CD4-positive, alpha-beta T cell (primary cell): ENCODE measurements around the gene POLR2C. TPM values are rescaled to one million over a fixed set of nuclear protein-coding genes. Genes with fewer than 3 reads are reported as not detected.

ENCODE experiments used
- ATAC-seq: fragments of 200-7000 bp; cut with Tn5 transposase; one replicate; pipeline ENCODE4 v1.10.0; 2022; ENCODE audit warnings: mild to moderate bottlenecking; ENCODE audit not compliant: poor library complexity
- CTCF ChIA-PET: fragments of 350-600 bp; sonication (Branson Sonifier 250); formaldehyde crosslinking; loops from one replicate; lab custom pipeline; 2021; ENCODE audit warnings: antibody characterized with exemption, inconsistent platforms; lab: Charles Lee
- POLR2A ChIA-PET: fragments of 350-600 bp; sonication (Branson Sonifier 250); formaldehyde crosslinking; loops from one replicate; lab custom pipeline; 2021; ENCODE audit warnings: antibody characterized with exemption, inconsistent platforms; lab: Charles Lee
- DNase-seq, 14 experiments: peaks; one replicate each; pipeline ENCODE4 v3.0.0-alpha.2; 2013 to 2020; ENCODE audit warnings: mixed read lengths in 2 of 14
- H3K27ac ChIP-seq, 2 donors: one replicate each; pipeline versions ENCODE4 v1.5.1 to v1.7.0; 2013; ENCODE audit warnings: low read length in 2 of 2, low read depth in 1 of 2, mild to moderate bottlenecking in 1 of 2
- H3K27me3 ChIP-seq, 2 experiments: 1 replicate in 1 of 2; 2 replicates in 1 of 2; pipeline versions ENCODE4 v1.6.1 to v1.7.0; 2013; ENCODE audit warnings: low read length in 2 of 2, control low read depth in 1 of 2, mild to moderate bottlenecking in 1 of 2, moderate library complexity in 1 of 2; ENCODE audit not compliant: insufficient read depth in 2 of 2, control insufficient read depth in 1 of 2
- H3K36me3 ChIP-seq: one replicate; pipeline ENCODE4 v1.6.1; 2013; ENCODE audit warnings: low read length, control low read depth; ENCODE audit not compliant: insufficient read depth
- H3K4me1 ChIP-seq: one replicate; pipeline ENCODE4 v1.6.1; 2013; ENCODE audit warnings: low read length, control low read depth; ENCODE audit not compliant: insufficient read depth
- H3K4me3 ChIP-seq: one replicate; pipeline ENCODE4 v1.5.1; 2013; ENCODE audit warnings: mild to moderate bottlenecking, low read length, moderate library complexity
- H3K9me3 ChIP-seq, 2 experiments: 1 replicate in 1 of 2; 2 replicates in 1 of 2; pipeline versions ENCODE4 v1.6.1 to v1.7.0; 2013; ENCODE audit warnings: low read length in 2 of 2, mild to moderate bottlenecking in 2 of 2, control low read depth in 1 of 2, moderate library complexity in 1 of 2; ENCODE audit not compliant: control insufficient read depth in 1 of 2, insufficient read depth in 1 of 2
- H3K27ac Mint-ChIP-seq: one replicate; pipeline ENCODE4 v1.8.0; 2020; ENCODE audit warnings: mixed read lengths
- H3K27me3 Mint-ChIP-seq: one replicate; pipeline ENCODE4 v1.8.0; 2021; ENCODE audit warnings: mixed read lengths
- H3K36me3 Mint-ChIP-seq: one replicate; pipeline ENCODE4 v1.8.0; 2021; ENCODE audit warnings: low read depth, mixed read lengths
- H3K4me1 Mint-ChIP-seq: one replicate; pipeline ENCODE4 v1.8.0; 2021; ENCODE audit warnings: low read depth, mixed read lengths
- H3K4me3 Mint-ChIP-seq: one replicate; pipeline ENCODE4 v1.8.0; 2020; ENCODE audit warnings: mild to moderate bottlenecking, mixed read lengths
- H3K9me3 Mint-ChIP-seq: one replicate; pipeline ENCODE4 v1.8.0; 2020; ENCODE audit warnings: mixed read lengths
- intact Hi-C, 2 experiments: fragments of 100-400 bp; cut with DNase I in 1 of 2; cut with micrococcal nuclease in 1 of 2; formaldehyde crosslinking; loops; one replicate each; pipeline versions ENCODE4 v1.15.1 to v1.9.0; 2023 to 2025; cut with DNase I, micrococcal nuclease
- total RNA-seq, 174 experiments: library from RNA in 2 of 174; stranded (reverse) in 2 of 174; gene quantifications; one replicate each; pipeline ENCODE4 v1.2.3 and lab custom pipeline; 2021 to 2026
- TF ChIP-seq, protein P1 (sequence below): fragments of 200-600 bp; IDR thresholded peaks from one replicate; pipeline ENCODE4 v1.8.0; 2022; ENCODE audit warnings: antibody characterized with exemption, mild to moderate bottlenecking

The POLR2C gene
- total RNA-seq, 2 experiments from 2014 or later: 124 to 125 TPM

GRCh38 chr16:57469917-57470470, 7.5 kb downstream of the POLR2C start:
- DNase-seq (no peak), ATAC-seq (no peak)
- H3K9me3 Mint-ChIP-seq: no peaks in the 10 kb centered on the region
- TF ChIP-seq, protein P1, sequence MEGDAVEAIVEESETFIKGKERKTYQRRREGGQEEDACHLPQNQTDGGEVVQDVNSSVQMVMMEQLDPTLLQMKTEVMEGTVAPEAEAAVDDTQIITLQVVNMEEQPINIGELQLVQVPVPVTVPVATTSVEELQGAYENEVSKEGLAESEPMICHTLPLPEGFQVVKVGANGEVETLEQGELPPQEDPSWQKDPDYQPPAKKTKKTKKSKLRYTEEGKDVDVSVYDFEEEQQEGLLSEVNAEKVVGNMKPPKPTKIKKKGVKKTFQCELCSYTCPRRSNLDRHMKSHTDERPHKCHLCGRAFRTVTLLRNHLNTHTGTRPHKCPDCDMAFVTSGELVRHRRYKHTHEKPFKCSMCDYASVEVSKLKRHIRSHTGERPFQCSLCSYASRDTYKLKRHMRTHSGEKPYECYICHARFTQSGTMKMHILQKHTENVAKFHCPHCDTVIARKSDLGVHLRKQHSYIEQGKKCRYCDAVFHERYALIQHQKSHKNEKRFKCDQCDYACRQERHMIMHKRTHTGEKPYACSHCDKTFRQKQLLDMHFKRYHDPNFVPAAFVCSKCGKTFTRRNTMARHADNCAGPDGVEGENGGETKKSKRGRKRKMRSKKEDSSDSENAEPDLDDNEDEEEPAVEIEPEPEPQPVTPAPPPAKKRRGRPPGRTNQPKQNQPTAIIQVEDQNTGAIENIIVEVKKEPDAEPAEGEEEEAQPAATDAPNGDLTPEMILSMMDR: no peak
- peaks cover 13% of the 10 kb centered on the region for H3K4me1 Mint-ChIP-seq
- H3K27me3 ChIP-seq: no peaks in the 10 kb centered on the region
- H3K36me3 Mint-ChIP-seq: peaks cover 74% of the 10 kb centered on the region
- CTCF ChIA-PET: no interaction called here
- no peaks in the 10 kb centered on the region for H3K9me3 ChIP-seq
- H3K4me3 ChIP-seq: no peak overlapping the region
- H3K27ac ChIP-seq: no peak overlapping the region
- intact Hi-C loops: loop anchor here in 1 of 2 experiments (10.0 kb wide), 1 partner anchor 535 kb away; the partner anchor contains the start of gene HERPUD1
- POLR2A ChIA-PET: no interaction called here
- peaks cover 8% of the 10 kb centered on the region for H3K4me1 ChIP-seq
- H3K36me3 ChIP-seq: peaks cover 72% of the 10 kb centered on the region
- no peaks in the 10 kb centered on the region for H3K27me3 Mint-ChIP-seq
- H3K4me3 Mint-ChIP-seq: no peak overlapping the region
- H3K27ac Mint-ChIP-seq: no peak overlapping the region

DNA sequence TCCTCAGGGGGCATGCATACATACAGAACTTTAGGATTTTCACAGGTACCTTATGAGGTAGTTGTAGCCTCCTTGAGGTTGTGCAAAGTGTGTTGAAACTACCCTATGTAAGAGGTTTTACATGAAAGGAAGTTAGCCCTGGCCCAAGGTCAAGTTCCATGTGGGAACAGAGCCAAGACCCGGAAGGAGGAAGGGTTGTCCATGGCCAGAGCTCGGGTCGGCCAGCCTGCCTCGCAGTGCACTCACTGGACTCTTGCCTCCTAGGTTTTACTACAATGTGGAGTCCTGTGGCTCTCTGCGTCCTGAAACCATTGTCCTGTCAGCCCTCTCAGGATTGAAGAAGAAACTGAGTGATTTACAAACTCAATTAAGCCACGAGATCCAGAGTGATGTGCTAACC, 8.2 kb downstream of the POLR2C start:
- ATAC-seq: no peak
- Histone ChIP-seq H3K27me3 (no peaks in the 10 kb centered on the region), H3K4me1 (peaks cover 8% of the 10 kb centered on the region), H3K27ac (no peak overlapping the region), H3K4me3 (no peak overlapping the region), H3K9me3 (no peaks in the 10 kb centered on the region), H3K36me3 (peaks cover 65% of the 10 kb centered on the region)
- Mint-ChIP-seq H3K9me3 (no peaks in the 10 kb centered on the region), H3K36me3 (peaks cover 67% of the 10 kb centered on the region), H3K27ac (no peak overlapping the region), H3K27me3 (no peaks in the 10 kb centered on the region), H3K4me1 (peaks cover 7% of the 10 kb centered on the region), H3K4me3 (no peak overlapping the region)
- intact Hi-C loops: no loop called here
- ChIA-PET POLR2A (no interaction called here), CTCF (interaction anchor here (1.2 kb wide), 1 partner anchor 8 kb away, joined by 5 read pairs; the partner anchor contains the start of gene POLR2C)
- TF ChIP-seq, protein P1: no peak
- DNase-seq: no peak

GRCh38 chr16:57471209-57471608, 8.7 kb downstream of the POLR2C start:
- no peak for ATAC-seq
- TF ChIP-seq, protein P1: no peak
- Histone ChIP-seq H3K4me1 (peaks cover 9% of the 10 kb centered on the region), H3K36me3 (peaks cover 60% of the 10 kb centered on the region), H3K27me3 (no peaks in the 10 kb centered on the region), H3K4me3 (no peak overlapping the region), H3K9me3 (no peaks in the 10 kb centered on the region), H3K27ac (no peak overlapping the region)
- ChIA-PET CTCF (interaction anchor here (1.2 kb wide), 1 partner anchor 9 kb away, joined by 5 read pairs; the partner anchor contains the start of gene POLR2C), POLR2A (interaction anchor here (3.6 kb wide), 1 partner anchor 9 kb away, joined by 13 read pairs; the partner anchor contains the start of gene POLR2C)
- no peak overlapping the region for H3K27ac Mint-ChIP-seq
- no peak overlapping the region for H3K4me3 Mint-ChIP-seq
- no peak for DNase-seq
- H3K36me3 Mint-ChIP-seq: peaks cover 67% of the 10 kb centered on the region
- intact Hi-C loops: no loop called here
- peaks cover 7% of the 10 kb centered on the region for H3K4me1 Mint-ChIP-seq
- H3K9me3 Mint-ChIP-seq: no peaks in the 10 kb centered on the region
- no peaks in the 10 kb centered on the region for H3K27me3 Mint-ChIP-seq
